HepG2 (cell line): Measurements from ENCODE around the gene CRAMP1.

Experiments used
- BRD4 ChIP-seq: sonication (generic); formaldehyde crosslinking; IDR thresholded peaks from 2 replicates; pipeline ENCODE4 v1.4.0; 2020; ENCODE audit warnings: missing genetic modification reagents
- CTCF ChIP-seq: sonication (generic); formaldehyde crosslinking; IDR thresholded peaks from 2 replicates; pipeline ENCODE4 v1.5.0; 2020; ENCODE audit warnings: mild to moderate bottlenecking, missing genetic modification reagents, moderate library complexity
- HDAC2 ChIP-seq: sonication (generic); formaldehyde crosslinking; IDR thresholded peaks from 2 replicates; pipeline ENCODE4 v1.4.0; 2020; ENCODE audit warnings: missing genetic modification reagents
- KDM5B ChIP-seq: sonication (generic); formaldehyde crosslinking; IDR thresholded peaks from 2 replicates; pipeline ENCODE4 v1.4.0; 2020; ENCODE audit warnings: missing genetic modification reagents, mild to moderate bottlenecking, borderline replicate concordance
- MXD4 ChIP-seq: IDR thresholded peaks from 2 replicates; pipeline ENCODE4 v1.6.1; 2016; ENCODE audit warnings: mild to moderate bottlenecking, missing biosample characterization, missing genetic modification reagents
- NFIC ChIP-seq: IDR thresholded peaks from 2 replicates; pipeline ENCODE4 v1.6.1; 2012; ENCODE audit warnings: mild to moderate bottlenecking, low read length, inconsistent platforms
- POLR2G ChIP-seq: fragments of 200-400 bp; formaldehyde crosslinking; IDR thresholded peaks from 2 replicates; pipeline ENCODE4 v1.6.1; 2018; ENCODE audit warnings: mild to moderate bottlenecking, low read depth, low read length, moderate library complexity
- RFX1 ChIP-seq: fragments of 450-650 bp; IDR thresholded peaks from 2 replicates; pipeline ENCODE4 v1.6.1; 2017
- RFX5 ChIP-seq: IDR thresholded peaks from 2 replicates; pipeline ENCODE4 v1.6.1; 2011; ENCODE audit warnings: low read depth, low read length, improper control_type of control experiment
- SKIL ChIP-seq: sonication (generic); formaldehyde crosslinking; IDR thresholded peaks from 2 replicates; pipeline ENCODE4 v1.8.0; 2022; ENCODE audit warnings: missing genetic modification reagents, mild to moderate bottlenecking, moderate library complexity, borderline replicate concordance
- ZFP62 ChIP-seq: sonication (generic); formaldehyde crosslinking; IDR thresholded peaks from 2 replicates; pipeline ENCODE4 v1.4.0; 2020; ENCODE audit warnings: missing genetic modification reagents
- ZNF333 ChIP-seq: sonication (generic); formaldehyde crosslinking; IDR thresholded peaks from 2 replicates; pipeline ENCODE4 v1.4.0; 2020; ENCODE audit warnings: mild to moderate bottlenecking, missing genetic modification reagents, borderline replicate concordance
- ZNF850 ChIP-seq: sonication (generic); formaldehyde crosslinking; conservative IDR thresholded peaks from 2 replicates; pipeline ENCODE4 v1.9.0; 2021; ENCODE audit warnings: mild to moderate bottlenecking, missing genetic modification reagents

- TF ChIP-seq ZNF850 (CRISPR knock-in tag) (no peak), POLR2G (no peak), BRD4 (CRISPR knock-in tag) (no peak), RFX5 (no peak), ZFP62 (CRISPR knock-in tag) (no peak), HDAC2 (CRISPR knock-in tag) (no peak), RFX1 (no peak), MXD4 (CRISPR knock-in tag) (no peak), CTCF (CRISPR knock-in tag) (no peak), SKIL (CRISPR knock-in tag) (no peak), KDM5B (CRISPR knock-in tag) (no peak), NFIC (no peak), ZNF333 (no peak)
Measured at GRCh38 chr16:1612320-1613111, at the start of gene CRAMP1.
